Uterus (tissue), 4 donors: Measurements from ENCODE around the gene ADCY2. TPM values are rescaled to one million over a fixed set of nuclear protein-coding genes. Genes with fewer than 3 reads are reported as not detected.

ENCODE experiments used
- DNase-seq, 2 donors: peaks; one replicate each; pipeline ENCODE4 v3.0.0-alpha.2; 2019 to 2020
- H3K27ac ChIP-seq, 2 donors: fragments of 200-600 bp; sonication (generic); 1 replicate in 1 of 2; 2 replicates in 1 of 2; pipeline ENCODE4 v1.5.1; 2016 to 2018
- H3K27me3 ChIP-seq, 2 donors: fragments of 200-600 bp; sonication (generic); one replicate each; pipeline ENCODE4 v1.5.1; 2018 to 2019; ENCODE audit warnings: control low read depth in 1 of 2
- H3K36me3 ChIP-seq, 2 donors: fragments of 200-600 bp; sonication (generic); one replicate each; pipeline ENCODE4 v1.5.1; 2019; ENCODE audit warnings: control low read depth in 1 of 2
- H3K4me1 ChIP-seq, 2 donors: fragments of 200-600 bp; sonication (generic); one replicate each; pipeline ENCODE4 v1.5.1; 2018 to 2019; ENCODE audit warnings: control low read depth in 1 of 2
- H3K4me3 ChIP-seq, 2 donors: fragments of 200-600 bp; sonication (generic); 1 replicate in 1 of 2; 2 replicates in 1 of 2; pipeline ENCODE4 v1.5.1; 2018 to 2019; ENCODE audit warnings: mild to moderate bottlenecking in 1 of 2
- H3K9me3 ChIP-seq, 2 donors: fragments of 200-600 bp; sonication (generic); one replicate each; pipeline ENCODE4 v1.5.1; 2019; ENCODE audit warnings: control low read depth in 1 of 2
- CTCF ChIP-seq, 4 experiments: fragments of 200-600 bp in 2 of 4; fragments of 450-650 bp in 2 of 4; sonication (generic) in 2 of 4; IDR thresholded peaks; one replicate each; pipeline ENCODE4 v1.5.1; 2016 to 2019; ENCODE audit warnings: antibody characterized with exemption in 4 of 4, mild to moderate bottlenecking in 2 of 4, moderate library complexity in 1 of 4
- POLR2A ChIP-seq, 2 donors: fragments of 450-650 bp; IDR thresholded peaks; one replicate each; pipeline ENCODE4 v1.6.1; 2016; ENCODE audit warnings: antibody characterized with exemption in 2 of 2, mild to moderate bottlenecking in 1 of 2, moderate library complexity in 1 of 2
- intact Hi-C: fragments of 100-400 bp; cut with DNase I; formaldehyde crosslinking; loops from one replicate; pipeline ENCODE4 v1.15.1; 2023; ENCODE audit warnings: low total_unique reads
- total RNA-seq, 4 donors: library from RNA; depleted of rRNA in 3 of 4; stranded (reverse); fragments of >200 nt in 3 of 4; gene quantifications; one replicate each; pipeline versions ENCODE4 v1.1.0 to v1.2.4, GENCODE V29; 2014 to 2023
- donor health status: DM: yes; HTN: yes; CAD: no.

ADCY2 gene
- total RNA-seq, 4 donors from 2014 or later = 3.8 to 25.3 (median 4.5) TPM

DNA sequence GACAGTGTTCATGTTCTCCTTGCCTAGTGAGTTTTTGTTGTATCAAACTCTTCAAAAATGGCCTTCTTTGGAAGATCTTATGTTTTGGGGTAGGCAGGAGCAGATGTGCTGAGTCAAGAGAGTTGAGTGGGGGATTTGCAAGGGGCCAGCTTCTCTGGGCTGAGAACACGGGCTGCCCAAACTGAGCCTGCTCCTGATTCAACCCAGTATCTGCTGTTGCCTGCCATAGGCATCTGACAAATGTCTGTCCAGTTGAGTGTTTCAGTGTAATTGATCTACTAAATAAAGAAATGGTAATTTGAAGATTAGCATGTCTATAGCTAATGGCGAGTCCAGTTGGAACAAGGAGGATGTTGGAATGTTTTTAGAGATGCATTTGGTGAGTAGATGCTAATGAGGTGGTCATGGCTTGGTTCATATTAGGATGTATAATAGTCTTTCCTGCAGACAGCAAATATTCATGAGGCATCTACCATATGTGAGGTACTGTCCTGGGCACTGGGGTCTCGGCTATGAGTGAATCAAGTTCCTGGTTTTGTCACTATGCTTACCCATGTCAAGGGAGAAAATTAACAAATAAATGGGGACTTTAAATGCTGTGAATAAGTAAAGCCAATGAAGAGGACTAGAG is 119.5 kb downstream of the ADCY2 start:
- Histone ChIP-seq H3K4me1 (no peaks in the 10 kb centered on the region), H3K36me3 (no peaks in the 10 kb centered on the region), H3K9me3 (no peaks in the 10 kb centered on the region), H3K4me3 (no peak overlapping the region), H3K27me3 (no peaks in the 10 kb centered on the region), H3K27ac (no peak overlapping the region)
- TF ChIP-seq POLR2A (IDR thresholded peaks at IDR 0.05) (no peak), CTCF (IDR thresholded peaks at IDR 0.05) (no peak)
- intact Hi-C loops = no loop called here
- no peak for DNase-seq

DNA sequence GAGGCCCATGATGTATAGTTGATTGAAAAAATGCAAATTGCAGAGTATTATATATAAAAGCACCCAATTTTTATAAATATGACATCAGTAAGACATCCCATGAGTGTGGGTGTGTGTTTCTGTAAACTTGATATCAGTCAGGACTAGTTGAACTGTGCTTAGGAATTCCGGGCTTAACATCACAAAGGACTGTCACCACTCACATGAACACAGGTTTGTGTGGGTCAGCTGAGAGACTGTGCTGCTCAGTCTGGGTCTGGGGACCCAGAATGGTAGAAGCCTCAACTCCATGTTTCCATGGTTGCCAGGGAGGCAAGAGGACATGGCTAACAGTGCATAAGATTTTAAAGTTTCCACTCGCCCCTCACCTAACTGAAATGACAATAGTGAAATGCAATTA is 120.3 kb downstream of the ADCY2 start:
- Histone ChIP-seq H3K9me3 (no peaks in the 10 kb centered on the region), H3K4me1 (no peaks in the 10 kb centered on the region), H3K4me3 (no peak overlapping the region), H3K36me3 (no peaks in the 10 kb centered on the region), H3K27ac (no peak overlapping the region), H3K27me3 (no peaks in the 10 kb centered on the region)
- intact Hi-C loops = no loop called here
- no peak for DNase-seq
- TF ChIP-seq POLR2A (IDR thresholded peaks at IDR 0.05) (no peak), CTCF (IDR thresholded peaks at IDR 0.05) (no peak)

DNA sequence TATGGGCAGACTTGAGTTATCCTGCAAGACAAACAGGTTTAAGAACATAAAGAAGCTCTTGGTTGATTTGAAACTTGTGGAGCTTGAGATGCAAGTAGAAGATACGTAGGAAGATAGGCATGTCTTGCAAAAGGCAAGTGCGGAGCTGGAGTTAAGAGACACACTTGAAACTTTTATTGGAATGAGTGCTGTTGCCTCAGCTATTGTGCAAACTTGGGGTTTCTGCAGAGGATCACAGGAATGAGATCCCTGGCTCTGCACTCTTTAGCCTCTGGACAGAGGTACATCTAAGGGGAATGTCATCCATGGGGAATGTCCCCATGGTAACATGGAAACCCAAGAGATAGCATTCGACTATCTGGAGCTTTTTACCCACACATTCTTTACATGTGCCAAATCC is 121.1 kb downstream of the ADCY2 start:
- no peak overlapping the region for H3K4me3 ChIP-seq
- intact Hi-C loops = no loop called here
- no peaks in the 10 kb centered on the region for H3K27me3 ChIP-seq
- H3K27ac ChIP-seq = no peak overlapping the region
- no peaks in the 10 kb centered on the region for H3K36me3 ChIP-seq
- no peaks in the 10 kb centered on the region for H3K9me3 ChIP-seq
- no peak for DNase-seq
- TF ChIP-seq POLR2A (IDR thresholded peaks at IDR 0.05) (no peak), CTCF (IDR thresholded peaks at IDR 0.05) (no peak)
- no peaks in the 10 kb centered on the region for H3K4me1 ChIP-seq

GRCh38 chr5:7518947-7519560 is 123.1 kb downstream of the ADCY2 start:
- TF ChIP-seq POLR2A (IDR thresholded peaks at IDR 0.05) (no peak), CTCF (IDR thresholded peaks at IDR 0.05) (no peak)
- no peak for DNase-seq
- no peaks in the 10 kb centered on the region for H3K36me3 ChIP-seq
- H3K27me3 ChIP-seq = no peaks in the 10 kb centered on the region
- intact Hi-C loops = no loop called here
- no peak overlapping the region for H3K27ac ChIP-seq
- H3K4me1 ChIP-seq = no peaks in the 10 kb centered on the region
- H3K4me3 ChIP-seq = no peak overlapping the region
- no peaks in the 10 kb centered on the region for H3K9me3 ChIP-seq

DNA sequence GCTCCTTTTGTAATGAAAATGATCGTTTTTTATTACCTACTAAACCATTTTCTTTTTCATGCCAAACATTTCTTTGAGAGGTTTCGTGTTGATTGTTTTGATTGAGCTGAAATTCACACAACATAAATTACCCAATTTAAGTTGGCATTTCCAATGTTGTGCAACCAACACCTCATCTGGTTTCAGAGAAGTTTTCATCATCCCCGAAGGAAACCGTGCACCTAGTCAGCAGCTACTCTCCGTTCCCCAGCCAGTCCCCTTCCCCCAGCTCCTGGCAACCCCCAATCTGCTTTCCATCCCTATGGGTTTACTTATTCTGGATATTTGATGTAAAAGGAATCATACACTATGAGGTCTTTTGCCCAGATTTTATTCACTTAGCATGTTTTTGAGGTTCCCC is 123.6 kb downstream of the ADCY2 start:
- Histone ChIP-seq H3K9me3 (no peaks in the 10 kb centered on the region), H3K4me3 (no peak overlapping the region), H3K36me3 (no peaks in the 10 kb centered on the region), H3K27me3 (no peaks in the 10 kb centered on the region), H3K4me1 (no peaks in the 10 kb centered on the region), H3K27ac (no peak overlapping the region)
- no peak for DNase-seq
- intact Hi-C loops = no loop called here
- TF ChIP-seq POLR2A (IDR thresholded peaks at IDR 0.05) (no peak), CTCF (IDR thresholded peaks at IDR 0.05) (no peak)
